Osteoblast (primary cell): ENCODE measurements around the gene TIMP2. TPM values are rescaled to one million over a fixed set of nuclear protein-coding genes. Genes with fewer than 3 reads are reported as not detected.
A peak's percentile ranks its signal among the peaks of the same experiment; 100 is the strongest.
"Not testable (repeated sequence)": the region's sequence is repeated elsewhere in the genome, so short reads cannot be mapped to it uniquely, and the experiment has no call there.

Source experiments
- DNase-seq: peaks from one replicate; pipeline ENCODE4 v3.0.0; 2011; ENCODE audit warnings: low spot score, mixed read lengths; ENCODE audit not compliant: insufficient read length; ENCODE audit errors: missing footprints
- H2AFZ ChIP-seq: 2 replicates; pipeline ENCODE4 v1.6.0; 2011; ENCODE audit warnings: mild to moderate bottlenecking, low read length
- H3K27ac ChIP-seq: 2 replicates; pipeline ENCODE4 v1.5.1; 2011; ENCODE audit warnings: mild to moderate bottlenecking, low read depth, low read length, moderate library complexity
- H3K27me3 ChIP-seq: 2 replicates; pipeline ENCODE4 v1.6.0; 2012; ENCODE audit warnings: mild to moderate bottlenecking, control low read depth, inconsistent platforms, low read length, moderate library complexity; ENCODE audit not compliant: insufficient read depth
- H3K36me3 ChIP-seq: 2 replicates; pipeline ENCODE4 v1.5.1; 2011; ENCODE audit warnings: mild to moderate bottlenecking, low read length, control low read depth, moderate library complexity; ENCODE audit not compliant: insufficient read depth
- H3K4me1 ChIP-seq: 2 replicates; pipeline ENCODE4 v1.5.1; 2011; ENCODE audit warnings: mild to moderate bottlenecking, low read length, control low read depth, moderate library complexity; ENCODE audit not compliant: insufficient read depth
- H3K4me2 ChIP-seq: 2 replicates; pipeline ENCODE4 v1.6.0; 2011; ENCODE audit warnings: mild to moderate bottlenecking, low read length; ENCODE audit not compliant: insufficient read depth
- H3K4me3 ChIP-seq: fragments of 200-600 bp; sonication (generic); 3 replicates; pipeline ENCODE4 v1.5.1; 2012; ENCODE audit warnings: mild to moderate bottlenecking, low read length, inconsistent platforms; ENCODE audit not compliant: insufficient read depth
- H3K79me2 ChIP-seq: 2 replicates; pipeline ENCODE4 v1.6.0; 2012; ENCODE audit warnings: mild to moderate bottlenecking, low read length, control low read depth, inconsistent platforms; ENCODE audit not compliant: insufficient read depth
- H3K9me3 ChIP-seq: 2 replicates; pipeline ENCODE4 v1.5.1; 2011; ENCODE audit warnings: low read depth, low read length, control low read depth
- H4K20me1 ChIP-seq: 2 replicates; pipeline ENCODE4 v1.6.0; 2012; ENCODE audit warnings: mild to moderate bottlenecking, low read length, control low read depth; ENCODE audit not compliant: insufficient read depth
- CTCF ChIP-seq: IDR thresholded peaks from 2 replicates; pipeline ENCODE4 v1.5.1; 2011; ENCODE audit warnings: mild to moderate bottlenecking, low read depth, low read length, moderate library complexity; ENCODE audit errors: extremely low read depth
- total RNA-seq: library from RNA; depleted of rRNA; stranded (reverse); fragments of >200 nt; gene quantifications from 2 replicates; pipeline ENCODE4 v1.2.3, GENCODE V29; 2012

The TIMP2 gene
- total RNA-seq, 1 donor = 164 TPM

- H2AFZ ChIP-seq = no peak overlapping the region
- H3K4me2 ChIP-seq = no peak overlapping the region
- no peak overlapping the region for H3K27ac ChIP-seq
- H3K4me1 ChIP-seq = no peaks in the 10 kb centered on the region
- no peaks in the 10 kb centered on the region for H3K79me2 ChIP-seq
- H3K9me3 ChIP-seq = peaks cover 9% of the 10 kb centered on the region
- no peaks in the 10 kb centered on the region for H3K36me3 ChIP-seq
- peak; percentile 26 for DNase-seq
- no peak for TF ChIP-seq CTCF
- no peak overlapping the region for H3K4me3 ChIP-seq
- no peaks in the 10 kb centered on the region for H4K20me1 ChIP-seq
- H3K27me3 ChIP-seq = no peaks in the 10 kb centered on the region
Measured at GRCh38 chr17:78946131-78946530, 20.9 kb upstream of the TIMP2 start.

- H3K4me2 ChIP-seq, H3K4me3 ChIP-seq, H3K9me3 ChIP-seq, H3K36me3 ChIP-seq, H4K20me1 ChIP-seq, H3K27me3 ChIP-seq, H3K4me1 ChIP-seq, H3K27ac ChIP-seq, H2AFZ ChIP-seq, H3K79me2 ChIP-seq, DNase-seq: not testable (repeated sequence)
Measured at GRCh38 chr17:78945455-78945854, 20.3 kb upstream of the TIMP2 start.

- no peak for TF ChIP-seq CTCF
- Histone ChIP-seq H3K27ac (no peak overlapping the region), H3K9me3 (no peaks in the 10 kb centered on the region), H3K4me3 (no peak overlapping the region), H4K20me1 (no peaks in the 10 kb centered on the region), H3K27me3 (no peaks in the 10 kb centered on the region), H2AFZ (no peak overlapping the region), H3K36me3 (no peaks in the 10 kb centered on the region), H3K79me2 (no peaks in the 10 kb centered on the region), H3K4me1 (peaks cover 8% of the 10 kb centered on the region), H3K4me2 (no peak overlapping the region)
- peak; percentile 68 for DNase-seq
Measured at GRCh38 chr17:78944956-78945355, 19.8 kb upstream of the TIMP2 start.

GRCh38 chr17:78944026-78944425 lies 18.8 kb upstream of the TIMP2 start:
- TF ChIP-seq CTCF = no peak
- Histone ChIP-seq H3K27me3 (no peaks in the 10 kb centered on the region), H3K4me1 (peaks cover 16% of the 10 kb centered on the region), H2AFZ (no peak overlapping the region), H4K20me1 (no peaks in the 10 kb centered on the region), H3K36me3 (no peaks in the 10 kb centered on the region), H3K79me2 (no peaks in the 10 kb centered on the region), H3K4me2 (no peak overlapping the region), H3K27ac (no peak overlapping the region), H3K4me3 (no peak overlapping the region), H3K9me3 (no peaks in the 10 kb centered on the region)
- DNase-seq = no peak

- Histone ChIP-seq H3K4me3 (no peak overlapping the region), H2AFZ (no peak overlapping the region), H3K4me2 (no peak overlapping the region), H3K9me3 (no peaks in the 10 kb centered on the region), H3K27ac (no peak overlapping the region), H3K27me3 (no peaks in the 10 kb centered on the region), H3K36me3 (no peaks in the 10 kb centered on the region), H3K4me1 (peaks cover 28% of the 10 kb centered on the region), H4K20me1 (no peaks in the 10 kb centered on the region), H3K79me2 (no peaks in the 10 kb centered on the region)
- TF ChIP-seq CTCF = no peak
- peak; percentile 49 for DNase-seq
Measured at GRCh38 chr17:78940708-78941107, 15.5 kb upstream of the TIMP2 start.
